Measurements from ENCODE around the gene ABCC4. TPM values are rescaled to one million over a fixed set of nuclear protein-coding genes. Genes with fewer than 3 reads are reported as not detected.

The ABCC4 gene
- total and polyA plus RNA-seq, 4 experiments from 2014 or later, result 4.8 to 10.0 (median 6.9) TPM

DNA sequence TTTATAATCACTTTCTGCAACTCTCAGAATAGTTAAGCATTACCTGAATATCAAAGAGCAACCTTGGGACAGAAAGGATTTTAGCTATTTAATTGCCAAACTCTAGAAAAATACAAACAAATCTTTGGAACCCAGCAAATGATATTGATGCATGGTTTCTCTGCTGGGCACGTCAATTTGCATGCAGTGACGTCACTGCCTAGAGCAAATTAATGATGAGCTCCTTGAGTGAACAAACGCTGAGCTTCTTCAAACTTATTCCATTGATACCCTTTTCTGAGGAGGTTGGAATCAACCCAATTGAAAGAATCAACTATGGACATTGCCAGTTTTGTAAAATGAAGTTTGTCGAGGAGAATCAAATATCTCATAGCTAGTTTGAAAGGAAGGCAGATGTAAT lies 329.0 kb downstream of the ABCC4 start:
- ChIA-PET CTCF (ENCODE audit: partially characterized antibody) (interaction anchor here (1.0 kb wide), 1 partner anchor 8 kb away, joined by 3 read pairs; no protein-coding TSS in a partner anchor), POLR2A (ENCODE audit: partially characterized antibody) (no interaction called here)
- H3K36me3 Mint-ChIP-seq, result no peaks in the 10 kb centered on the region
- Histone ChIP-seq H3K9me3 (ENCODE audit: control insufficient read depth in 1 of 2, low read length in 2 of 2) (no peaks in the 10 kb centered on the region), H3K27ac (ENCODE audit: low read depth, low read length) (no peak overlapping the region), H3K27me3 (ENCODE audit: insufficient read depth, low read length) (peaks cover 7% of the 10 kb centered on the region), H3K36me3 (ENCODE audit: insufficient read depth, low read length) (no peaks in the 10 kb centered on the region), H3K4me3 (ENCODE audit: low read length in 2 of 2) (no peak overlapping the region), H3K4me1 (ENCODE audit: insufficient read depth, low read length) (no peaks in the 10 kb centered on the region)
- H3K27ac Mint-ChIP-seq, result no peak overlapping the region
- H3K9me3 Mint-ChIP-seq, result peaks cover 0 to 6% (median 0%) of the 10 kb centered on the region in 8 donors
- peaks cover 22 to 31% of the 10 kb centered on the region in 2 donors for H3K27me3 Mint-ChIP-seq
- no peak for DNase-seq
- intact Hi-C loops (cut with micrococcal nuclease), result no loop called here
- peaks cover 0 to 12% (median 5%) of the 10 kb centered on the region in 4 donors for H3K4me1 Mint-ChIP-seq
- no peak overlapping the region for H3K4me3 Mint-ChIP-seq

Measured in CD4-positive, alpha-beta memory T cell (primary cell).